HCT116 (cell line): ENCODE measurements around the gene HEXA. TPM values are rescaled to one million over a fixed set of nuclear protein-coding genes. Genes with fewer than 3 reads are reported as not detected.

Experiments used
- ATAC-seq: fragments of 200-7000 bp; cut with Tn5 transposase; 2 replicates; pipeline ENCODE4 v1.9.1; 2020; ENCODE audit warnings: mild to moderate bottlenecking, moderate library complexity
- BruUV-seq: library from RNA; stranded (reverse); fragments of 400-500 nt; replicated peaks from 2 replicates; lab custom pipeline; 2021; lab: Mats Ljungman, UMichigan
- CTCF ChIA-PET: fragments of 300-600 bp; sonication (Branson Sonifier 250); formaldehyde crosslinking; loops from one replicate; lab custom pipeline; 2021; ENCODE audit warnings: antibody characterized with exemption; lab: Charles Lee
- POLR2A ChIA-PET: fragments of 300-600, 350-600 bp; sonication (Branson Sonifier 250); formaldehyde crosslinking; loops from one replicate; lab custom pipeline; 2021; ENCODE audit warnings: antibody characterized with exemption; lab: Charles Lee
- RAD21 ChIA-PET, 2 experiments: fragments of 300-600 bp; sonication (Branson Sonifier 250); formaldehyde crosslinking; loops; one replicate each; lab custom pipeline; 2023; ENCODE audit warnings: low total read pairs in 2 of 2; ENCODE audit not compliant: uncharacterized antibody in 2 of 2, unreplicated experiment in 2 of 2, low non-redundant PET in 1 of 2; lab: Charles Lee
- DNase-seq: peaks from one replicate; pipeline ENCODE4 v3.0.0-alpha.2; 2010; ENCODE audit warnings: low read depth, low spot score
- H2AFZ ChIP-seq: fragments of 200-600 bp; shearing (Covaris generic), sonication (generic); 2 replicates; pipeline ENCODE4 v1.6.1; 2017; ENCODE audit warnings: low read depth, mixed run types, mixed read lengths, antibody characterized with exemption, low read length; ENCODE audit not compliant: poor library complexity, severe bottlenecking
- H3K27ac ChIP-seq: 2 replicates; pipeline ENCODE4 v1.5.1; 2012; ENCODE audit warnings: low read depth, low read length
- H3K27me3 ChIP-seq: fragments of 200-600 bp; sonication (generic); 2 replicates; pipeline ENCODE4 v1.6.1; 2016; ENCODE audit warnings: mixed run types, low read length, mixed read lengths; ENCODE audit not compliant: insufficient read depth
- H3K36me3 ChIP-seq, 2 experiments: fragments of 200-500 bp in 1 of 2; fragments of 200-600 bp in 1 of 2; sonication (Bioruptor generic) in 1 of 2; sonication (generic) in 1 of 2; 2 replicates each; pipeline versions ENCODE4 v1.5.1 to v1.6.1; 2014 to 2016; ENCODE audit warnings: low read length in 2 of 2, inconsistent platforms in 1 of 2, mixed read lengths in 1 of 2, mixed run types in 1 of 2; ENCODE audit not compliant: insufficient read depth in 2 of 2, control insufficient read depth in 1 of 2
- H3K4me1 ChIP-seq, 2 experiments: fragments of 200-600 bp in 1 of 2; sonication (generic) in 1 of 2; 2 replicates each; pipeline versions ENCODE4 v1.5.1 to v1.6.1; 2012 to 2017; ENCODE audit warnings: low read length in 2 of 2, inconsistent platforms in 1 of 2, mild to moderate bottlenecking in 1 of 2, mixed read lengths in 1 of 2, mixed run types in 1 of 2, moderate library complexity in 1 of 2; ENCODE audit not compliant: insufficient read depth in 2 of 2, control insufficient read depth in 1 of 2
- H3K4me2 ChIP-seq: fragments of 200-600 bp; sonication (generic); 2 replicates; pipeline ENCODE4 v1.6.1; 2017; ENCODE audit warnings: mixed run types, low read length, mixed read lengths
- H3K4me3 ChIP-seq, 2 experiments: fragments of 200-600 bp in 1 of 2; sonication (generic) in 1 of 2; replicated peaks in 1 of 2; 2 replicates each; pipeline ENCODE4 v1.5.1; 2011 to 2016; ENCODE audit warnings: low read length in 2 of 2, control low read depth in 1 of 2, low read depth in 1 of 2, mild to moderate bottlenecking in 1 of 2, mixed read lengths in 1 of 2, mixed run types in 1 of 2
- H3K79me2 ChIP-seq: fragments of 200-600 bp; sonication (generic); 2 replicates; pipeline ENCODE4 v1.6.1; 2017; ENCODE audit warnings: mild to moderate bottlenecking, mixed run types, low read length, moderate library complexity, mixed read lengths; ENCODE audit not compliant: insufficient read depth
- H3K9ac ChIP-seq: fragments of 200-600 bp; sonication (generic); 2 replicates; pipeline ENCODE4 v1.6.1; 2016; ENCODE audit warnings: low read length, mixed read lengths
- H3K9me2 ChIP-seq: fragments of 200-600 bp; sonication (generic), shearing (Covaris generic); 2 replicates; pipeline ENCODE4 v1.6.1; 2017; ENCODE audit warnings: mixed run types, mild to moderate bottlenecking, moderate library complexity; ENCODE audit not compliant: insufficient read depth
- H3K9me3 ChIP-seq, 2 experiments: fragments of 200-500 bp in 1 of 2; fragments of 200-600 bp in 1 of 2; sonication (Bioruptor generic) in 1 of 2; sonication (generic) in 1 of 2; 2 replicates each; pipeline ENCODE4 v1.6.1; 2014 to 2017; ENCODE audit warnings: low read length in 2 of 2, mixed read lengths in 2 of 2, inconsistent platforms in 1 of 2, low read depth in 1 of 2, mild to moderate bottlenecking in 1 of 2, mixed run types in 1 of 2, moderate library complexity in 1 of 2; ENCODE audit not compliant: control insufficient read depth in 1 of 2, insufficient read depth in 1 of 2
- H4K20me1 ChIP-seq: fragments of 200-600 bp; sonication (generic), shearing (Covaris generic); 2 replicates; pipeline ENCODE4 v1.6.1; 2017; ENCODE audit warnings: mixed run types, mild to moderate bottlenecking, moderate library complexity; ENCODE audit not compliant: insufficient read depth
- CEBPB ChIP-seq: IDR thresholded peaks from 2 replicates; pipeline ENCODE4 v1.6.1; 2012; ENCODE audit warnings: low read depth
- EGR1 ChIP-seq: IDR thresholded peaks from 2 replicates; pipeline ENCODE4 v1.6.1; 2012; ENCODE audit warnings: low read depth
- ELF1 ChIP-seq: IDR thresholded peaks from 2 replicates; pipeline ENCODE4 v1.6.1; 2012; ENCODE audit warnings: low read depth, borderline replicate concordance
- EZH2 ChIP-seq: fragments of 200-600 bp; sonication (generic); IDR thresholded peaks from 2 replicates; pipeline ENCODE4 v1.6.1; 2017; ENCODE audit warnings: antibody characterized with exemption, mixed run types
- JUND ChIP-seq: IDR thresholded peaks from 2 replicates; pipeline ENCODE4 v1.6.1; 2012
- POLR2A ChIP-seq: IDR thresholded peaks from 2 replicates; pipeline ENCODE4 v1.7.0; 2011; ENCODE audit warnings: borderline replicate concordance; ENCODE audit not compliant: insufficient read depth, insufficient read length; ENCODE audit errors: extremely low read depth
- intact Hi-C: fragments of 100-400 bp; cut with micrococcal nuclease; formaldehyde crosslinking; loops from 2 replicates; pipeline ENCODE4 v1.10.0; 2022
- total RNA-seq: library from RNA; stranded (reverse); gene quantifications from one replicate; pipeline ENCODE4 v1.2.1, GENCODE V29; 2021; ENCODE audit not compliant: unreplicated experiment
- TF ChIP-seq, protein P1 (sequence below), 3 experiments: fragments of 200-600 bp in 1 of 3; sonication (generic) in 1 of 3; IDR thresholded peaks in 2 of 3; conservative IDR thresholded peaks in 1 of 3; 2 replicates each; pipeline ENCODE4 v1.5.1; 2012 to 2017; ENCODE audit warnings: low read depth in 2 of 3, low read length in 2 of 3, antibody characterized with exemption in 1 of 3, borderline replicate concordance in 1 of 3, control low read depth in 1 of 3, mild to moderate bottlenecking in 1 of 3, mixed read lengths in 1 of 3, mixed run types in 1 of 3, moderate library complexity in 1 of 3; ENCODE audit not compliant: insufficient read depth in 1 of 3

Gene HEXA
- total RNA-seq, 1 experiment from 2014 or later: 57.1 TPM

- Histone ChIP-seq H3K79me2 (no peaks in the 10 kb centered on the region), H2AFZ (no peak overlapping the region), H3K9ac (no peak overlapping the region), H3K9me2 (no peaks in the 10 kb centered on the region), H4K20me1 (no peaks in the 10 kb centered on the region), H3K27me3 (no peaks in the 10 kb centered on the region; the same call in 1 of the 2 replicates), H3K4me1 (no peaks in the 10 kb centered on the region), H3K4me2 (no peak overlapping the region), H3K36me3 (no peaks in the 10 kb centered on the region), H3K4me3 (no peak overlapping the region), H3K9me3 (no peaks in the 10 kb centered on the region), H3K27ac (no peak overlapping the region)
- ChIA-PET RAD21 (no interaction called here), POLR2A (no interaction called here), CTCF (no interaction called here)
- no peak for TF ChIP-seq EGR1
- TF ChIP-seq, protein P1, sequence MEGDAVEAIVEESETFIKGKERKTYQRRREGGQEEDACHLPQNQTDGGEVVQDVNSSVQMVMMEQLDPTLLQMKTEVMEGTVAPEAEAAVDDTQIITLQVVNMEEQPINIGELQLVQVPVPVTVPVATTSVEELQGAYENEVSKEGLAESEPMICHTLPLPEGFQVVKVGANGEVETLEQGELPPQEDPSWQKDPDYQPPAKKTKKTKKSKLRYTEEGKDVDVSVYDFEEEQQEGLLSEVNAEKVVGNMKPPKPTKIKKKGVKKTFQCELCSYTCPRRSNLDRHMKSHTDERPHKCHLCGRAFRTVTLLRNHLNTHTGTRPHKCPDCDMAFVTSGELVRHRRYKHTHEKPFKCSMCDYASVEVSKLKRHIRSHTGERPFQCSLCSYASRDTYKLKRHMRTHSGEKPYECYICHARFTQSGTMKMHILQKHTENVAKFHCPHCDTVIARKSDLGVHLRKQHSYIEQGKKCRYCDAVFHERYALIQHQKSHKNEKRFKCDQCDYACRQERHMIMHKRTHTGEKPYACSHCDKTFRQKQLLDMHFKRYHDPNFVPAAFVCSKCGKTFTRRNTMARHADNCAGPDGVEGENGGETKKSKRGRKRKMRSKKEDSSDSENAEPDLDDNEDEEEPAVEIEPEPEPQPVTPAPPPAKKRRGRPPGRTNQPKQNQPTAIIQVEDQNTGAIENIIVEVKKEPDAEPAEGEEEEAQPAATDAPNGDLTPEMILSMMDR (IDR thresholded peaks at IDR 0.05 in 2 of 3, conservative IDR thresholded peaks at IDR 0.05 in 1 of 3; ENCODE audit: borderline replicate concordance in 1 of 3, insufficient read depth in 1 of 3, low read depth in 2 of 3, low read length in 2 of 3): peak in 1 of 3 experiments; percentile 33; a peak in 2 of 6 replicates
- no peak for TF ChIP-seq CEBPB
- no peak for TF ChIP-seq ELF1
- intact Hi-C loops: no loop called here
- DNase-seq (no peak), ATAC-seq (peak; percentile 64)
- no TSS peak for BruUV-seq
Observed at GRCh38 chr15:72382146-72382545, 6.3 kb upstream of the HEXA start.

DNA sequence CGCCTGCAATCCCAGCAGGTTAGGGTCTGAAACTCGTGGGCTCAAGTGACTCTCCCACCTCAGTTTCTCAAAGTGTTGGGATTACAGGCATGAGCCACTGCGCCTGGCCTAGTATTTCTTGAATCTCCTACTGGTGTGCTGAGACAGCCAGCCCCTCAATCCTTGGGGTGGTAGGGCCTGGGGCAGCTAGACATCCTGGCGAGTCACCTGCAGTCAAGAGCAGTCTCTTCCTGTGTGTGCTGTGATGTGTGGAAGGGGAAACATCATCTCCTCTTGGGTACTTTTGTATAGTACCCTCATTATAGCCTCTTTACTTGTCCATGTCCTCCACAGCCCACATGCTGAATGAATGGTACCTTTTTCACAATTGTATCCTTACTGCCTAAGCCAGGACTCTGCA is 4.9 kb upstream of the HEXA start:
- ChIA-PET CTCF (no interaction called here), RAD21 (no interaction called here), POLR2A (no interaction called here)
- no peak overlapping the region for H2AFZ ChIP-seq
- no peak overlapping the region for H3K4me2 ChIP-seq
- H4K20me1 ChIP-seq: no peaks in the 10 kb centered on the region
- ATAC-seq (no peak), DNase-seq (no peak)
- no peaks in the 10 kb centered on the region for H3K9me3 ChIP-seq
- peaks cover 0 to 10% of the 10 kb centered on the region in 2 experiments; a peak in 2 of 4 replicates for H3K4me1 ChIP-seq
- H3K36me3 ChIP-seq: no peaks in the 10 kb centered on the region
- no peaks in the 10 kb centered on the region for H3K79me2 ChIP-seq
- no TSS peak for BruUV-seq
- no peak for TF ChIP-seq JUND
- TF ChIP-seq POLR2A: no peak
- no peak for TF ChIP-seq EZH2
- no peak overlapping the region for H3K9ac ChIP-seq
- H3K9me2 ChIP-seq: no peaks in the 10 kb centered on the region
- H3K27ac ChIP-seq: no peak overlapping the region
- no peaks in the 10 kb centered on the region; the same call in 1 of the 2 replicates for H3K27me3 ChIP-seq
- no peak overlapping the region for H3K4me3 ChIP-seq
- intact Hi-C loops: no loop called here
